ENCODE data around the gene TSEN2.
"Not testable (repeated sequence)": the region's sequence is repeated elsewhere in the genome, so short reads cannot be mapped to it uniquely, and the experiment has no call there.

TSEN2 gene
- total RNA-seq = 13.0 to 25.3 reads per million in 2 donors

DNA sequence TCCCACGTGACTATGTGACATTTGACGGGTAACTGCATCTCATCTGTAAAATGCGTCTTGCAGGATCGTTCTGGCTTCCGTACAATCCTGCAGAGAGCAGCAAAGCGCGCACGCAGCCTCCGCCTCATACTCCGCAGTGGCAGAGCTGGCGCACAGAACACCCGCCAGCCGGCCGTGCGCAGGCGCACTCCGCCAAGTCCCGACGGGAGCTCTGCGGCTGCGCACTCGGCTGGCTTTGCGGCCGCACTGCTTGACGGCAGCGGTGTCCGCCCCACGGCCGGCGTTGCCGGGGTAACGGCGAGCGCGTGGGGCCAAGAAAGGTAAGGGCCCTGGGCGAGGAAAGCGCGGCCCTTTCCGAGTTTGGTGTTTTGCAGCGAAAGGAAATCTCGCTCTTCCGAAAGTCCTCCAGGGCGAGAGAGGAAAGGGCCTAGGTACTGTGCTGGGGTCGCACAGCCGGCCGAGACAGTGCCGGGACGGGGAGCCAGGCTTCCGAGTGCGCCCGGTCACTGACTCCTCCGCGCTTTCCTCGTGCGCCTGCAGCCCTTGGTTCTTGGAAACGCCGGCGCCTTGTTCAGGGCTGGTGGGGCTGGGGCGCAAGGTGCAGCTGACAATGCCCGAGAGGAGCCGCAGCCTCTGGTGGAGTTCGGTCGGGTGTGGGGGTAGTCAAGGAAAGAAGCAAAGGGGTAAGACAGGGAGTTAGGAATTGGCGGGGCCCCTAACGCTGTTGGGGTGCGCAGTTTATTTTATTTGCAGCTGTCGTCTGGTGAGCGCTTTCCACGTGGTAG, at the start of gene TSEN2:
Gene TSEN2, plus strand, starts transcription at position 283 of the 785 bp plus-strand sequence. CDS start 5,321 bp downstream, outside the sequence.
- DNase-seq = peak; percentile 95

DNA sequence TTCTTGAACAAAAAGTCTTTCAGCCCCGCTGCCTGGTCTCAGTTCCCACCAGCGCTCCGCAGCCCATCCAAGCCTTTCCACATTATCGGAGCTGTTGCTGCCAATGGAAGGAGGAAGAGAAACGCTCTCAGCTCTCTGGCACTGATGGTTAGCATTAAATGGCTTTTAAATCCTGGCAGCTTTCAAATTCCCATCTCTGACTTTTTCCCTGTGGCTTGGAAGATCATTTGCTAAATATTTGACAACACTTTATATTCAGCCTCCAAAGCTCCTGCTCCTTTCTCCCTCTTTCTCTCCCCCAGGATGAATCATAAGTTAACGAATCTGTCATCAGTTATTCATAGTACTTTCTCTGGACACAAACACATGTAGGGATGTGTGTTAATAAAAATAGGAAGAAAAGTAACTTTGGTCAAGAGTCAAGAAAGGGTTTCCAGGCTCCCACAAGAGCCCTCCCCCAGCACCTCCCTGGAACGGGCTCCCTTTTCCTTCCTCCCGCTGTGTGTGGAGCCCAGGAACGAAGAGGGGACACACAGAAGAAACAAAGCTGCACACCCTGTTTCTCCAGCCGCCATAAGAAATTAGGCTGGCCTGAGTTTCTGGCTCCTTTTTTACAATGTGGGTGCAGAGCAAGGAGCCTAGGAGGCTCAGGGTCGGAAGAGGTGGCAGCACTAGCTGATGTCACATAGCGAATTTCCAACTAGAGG, 47.6 kb upstream of the TSEN2 start:
- DNase-seq = no peak

GRCh38 chr3:12437221-12437605, 47.1 kb upstream of the TSEN2 start:
- no peak for DNase-seq

- no peak for DNase-seq
Measured at GRCh38 chr3:12437861-12438260, 46.4 kb upstream of the TSEN2 start.

DNA sequence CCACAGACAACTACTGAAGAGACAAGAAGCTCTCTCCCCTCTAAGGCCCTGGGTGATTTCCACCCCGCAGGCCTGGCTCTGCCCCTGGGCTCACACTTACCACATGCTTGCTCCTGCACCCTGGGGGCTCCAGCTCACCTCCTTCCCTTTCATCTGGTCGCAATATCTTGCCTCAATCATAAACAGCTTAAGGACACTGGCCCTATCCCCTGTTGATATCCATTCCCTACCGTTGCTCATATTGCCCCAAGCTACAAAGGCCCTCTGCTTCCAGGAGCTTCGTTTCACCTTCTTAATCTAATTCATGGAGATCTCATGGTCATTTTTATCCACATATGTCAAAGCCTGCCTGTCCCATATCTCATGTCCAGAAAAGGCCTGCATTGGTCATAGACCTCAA, 46.0 kb upstream of the TSEN2 start:
- DNase-seq = no peak

DNA sequence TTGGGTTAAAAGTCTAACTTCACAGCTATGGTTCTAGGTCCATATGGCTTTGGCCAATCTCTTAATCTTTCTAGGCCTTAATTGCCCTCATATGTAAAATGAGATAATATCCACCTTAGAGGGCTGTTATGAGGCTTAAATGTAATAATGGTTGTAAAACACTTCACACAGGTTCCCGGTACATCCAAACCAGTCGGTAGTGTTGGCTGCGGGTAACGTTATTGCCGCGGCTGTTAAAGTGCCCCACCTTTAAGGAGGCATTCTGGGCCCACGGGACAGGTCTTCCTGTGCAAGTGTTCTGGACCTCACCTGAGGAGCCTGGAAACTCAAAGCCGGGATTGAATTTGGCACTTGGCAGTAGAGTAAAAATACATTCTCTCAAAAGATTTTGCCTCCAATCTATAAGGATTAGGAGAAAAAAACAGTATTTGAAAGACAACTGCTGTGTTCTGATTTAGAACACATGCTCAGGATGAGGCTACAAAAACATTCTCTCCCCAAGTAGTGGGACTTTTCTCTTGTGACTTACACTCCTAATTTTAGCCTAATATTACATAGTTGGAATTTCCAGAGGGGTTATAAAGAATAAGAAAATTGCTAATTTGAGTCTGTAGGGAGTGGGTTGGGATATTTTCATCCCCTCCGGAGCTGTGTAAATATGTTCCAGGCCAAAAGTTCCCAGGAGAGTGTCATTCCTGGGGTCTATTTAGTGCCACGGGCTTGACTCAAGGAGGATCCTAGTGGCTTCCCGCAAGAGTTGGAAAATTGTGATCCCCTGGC, 44.9 kb upstream of the TSEN2 start:
- no peak for DNase-seq

DNA sequence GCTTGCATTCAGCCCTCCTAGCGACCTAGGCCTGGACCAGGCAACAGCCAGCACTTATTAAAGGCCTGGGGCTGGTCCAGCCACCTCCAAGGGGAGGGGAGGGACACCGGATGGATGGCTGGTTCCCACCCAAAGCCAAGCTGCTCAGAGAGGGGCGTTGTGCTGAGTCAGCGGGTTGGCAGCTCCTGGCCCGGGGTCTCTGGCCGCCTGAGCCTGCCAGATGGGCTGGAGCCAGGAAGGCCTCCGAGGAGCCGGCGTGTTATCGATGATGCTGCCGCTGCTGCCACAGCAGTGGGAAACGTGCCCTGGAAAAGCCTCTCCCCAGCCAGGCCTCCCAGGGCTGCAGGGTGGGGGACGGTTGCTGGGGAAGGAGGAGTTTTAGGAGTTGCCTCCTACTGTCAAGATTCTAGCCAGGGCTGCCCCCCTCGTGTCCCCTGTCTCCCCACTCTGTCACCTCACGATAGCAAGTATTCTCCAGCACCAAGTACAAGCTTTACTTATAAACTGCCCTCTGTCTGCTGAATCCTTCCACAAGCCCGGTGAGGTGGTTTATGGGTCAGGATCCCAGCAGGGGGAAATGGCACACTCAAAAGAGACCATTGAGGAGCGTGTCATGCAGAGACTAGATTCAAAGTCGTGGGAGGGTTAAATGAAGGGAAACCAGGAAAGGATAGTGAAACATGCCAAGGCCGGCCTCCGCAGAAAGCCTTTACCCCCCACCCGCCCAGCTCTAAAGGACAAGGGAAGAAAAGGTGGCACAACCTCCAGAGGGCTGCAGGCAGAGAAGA, 43.2 kb upstream of the TSEN2 start:
- no peak for DNase-seq

- DNase-seq = no peak
Measured at GRCh38 chr3:12442654-12443501, 41.4 kb upstream of the TSEN2 start.

DNA sequence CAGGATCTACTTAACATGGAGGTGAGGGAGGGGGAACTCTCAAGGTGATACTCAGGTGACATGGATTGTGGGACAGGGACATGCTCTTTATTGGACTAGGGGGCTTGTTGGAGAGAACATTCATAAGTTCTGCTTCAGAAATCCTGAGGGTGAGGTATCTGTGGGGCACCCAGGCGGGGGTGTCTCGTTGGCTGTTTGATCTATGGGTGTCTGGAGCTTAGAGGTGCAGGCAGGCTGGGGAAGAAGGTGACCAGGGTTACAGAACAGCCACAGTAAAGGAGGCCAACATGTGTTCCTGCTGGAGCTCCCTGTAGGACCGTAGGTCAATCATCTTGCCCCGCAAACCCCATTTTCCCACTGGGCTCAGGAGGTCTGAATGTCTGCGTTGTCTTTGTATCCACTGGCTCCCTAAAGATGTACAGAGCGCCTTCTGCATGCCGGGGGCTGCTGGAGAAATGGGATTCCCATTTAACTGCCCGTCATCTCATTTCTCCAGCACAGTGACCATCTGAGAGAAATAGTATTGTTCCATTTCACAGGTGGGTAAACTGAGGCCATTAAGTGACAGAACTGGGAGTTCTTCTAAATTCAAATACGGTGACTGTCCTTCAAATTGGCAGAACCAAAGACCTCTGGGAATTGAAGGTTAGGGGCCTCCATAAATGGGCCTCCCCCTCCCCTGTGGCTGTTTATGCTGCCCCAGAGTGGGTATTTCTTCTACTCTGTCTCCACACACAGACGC, 40.3 kb upstream of the TSEN2 start:
- DNase-seq = no peak

GRCh38 chr3:12444582-12445471, 39.5 kb upstream of the TSEN2 start:
- no peak for DNase-seq

DNA sequence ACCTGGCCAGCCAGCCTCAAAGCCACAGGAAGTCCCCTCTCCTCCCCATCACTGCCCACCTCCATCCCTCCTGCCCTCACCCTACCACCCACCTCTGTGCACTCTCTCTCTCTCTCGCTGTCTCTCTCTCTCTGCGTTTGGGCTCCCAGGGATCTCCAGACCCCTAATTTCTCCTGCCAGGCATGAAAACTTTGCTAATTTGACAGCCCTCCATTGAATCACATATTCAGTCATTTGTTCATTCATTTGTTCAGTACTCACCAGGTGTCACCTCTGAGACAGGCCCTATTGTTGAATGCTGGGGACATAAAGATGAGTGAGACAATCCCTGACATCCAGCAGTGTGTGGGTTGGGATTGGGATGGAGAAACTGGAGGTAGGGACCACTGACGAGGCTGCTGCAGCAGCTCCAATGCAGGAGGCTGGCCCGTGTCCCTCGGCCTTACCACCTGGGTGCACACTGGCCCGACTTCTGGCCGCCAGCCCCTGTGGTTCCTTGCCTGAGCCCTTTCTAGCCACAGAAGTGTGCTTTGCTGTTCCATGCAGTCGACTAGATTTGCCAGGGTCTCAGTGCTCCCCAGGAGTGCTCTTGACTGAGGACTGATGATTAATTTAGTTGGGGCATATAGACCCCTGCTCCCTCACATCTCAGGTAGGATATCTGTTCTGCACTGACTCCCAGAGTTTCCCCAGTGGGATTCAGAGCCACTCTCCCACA, 38.6 kb upstream of the TSEN2 start:
- no peak for DNase-seq

GRCh38 chr3:12446298-12446697, 38.0 kb upstream of the TSEN2 start:
- no peak for DNase-seq

- no peak for DNase-seq
Measured at GRCh38 chr3:12447075-12447474, 37.2 kb upstream of the TSEN2 start.

- DNase-seq = not testable (repeated sequence)
Measured at GRCh38 chr3:12448404-12449202, 35.7 kb upstream of the TSEN2 start.

- no peak for DNase-seq
Measured at GRCh38 chr3:12449889-12450682, 34.2 kb upstream of the TSEN2 start.

DNA sequence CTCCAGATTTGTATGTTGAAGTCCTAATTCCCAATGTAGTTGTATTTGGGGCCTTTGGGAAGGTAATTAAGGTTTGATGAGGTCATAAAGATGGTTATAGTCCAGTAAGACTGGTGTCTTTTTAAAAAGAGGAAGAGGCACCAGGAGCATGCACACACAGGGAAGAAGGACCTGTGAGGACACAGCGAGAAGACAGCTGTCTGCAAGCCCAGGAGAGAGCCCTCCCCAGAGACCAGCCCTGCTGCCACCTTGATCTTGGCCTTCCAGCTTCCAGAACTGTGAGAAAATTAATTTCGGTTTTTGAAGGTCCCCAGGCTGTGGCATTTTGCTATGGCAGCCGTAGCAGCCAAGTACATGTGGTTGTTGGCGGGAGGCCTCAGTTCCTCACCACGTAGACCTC, 32.8 kb upstream of the TSEN2 start:
- no peak for DNase-seq

GRCh38 chr3:12451960-12452359, 32.3 kb upstream of the TSEN2 start:
- no peak for DNase-seq

Data from T-helper 9 cell (primary cell).